Thyroid gland (tissue), 4 donors: ENCODE results near the gene CHST14. TPM values are rescaled to one million over a fixed set of nuclear protein-coding genes. Genes with fewer than 3 reads are reported as not detected.
A peak's percentile ranks its signal among the peaks of the same experiment; 100 is the strongest.

Experiments
- DNase-seq, 2 donors: peaks; one replicate each; pipeline ENCODE4 v3.0.0-alpha.2; 2019
- H3K27ac ChIP-seq, 3 donors: fragments of 200-600 bp; sonication (generic); 1 replicate in 2 of 3; 2 replicates in 1 of 3; pipeline ENCODE4 v1.5.1; 2016 to 2019; ENCODE audit warnings: mild to moderate bottlenecking in 1 of 3, moderate library complexity in 1 of 3
- H3K27me3 ChIP-seq: fragments of 200-600 bp; sonication (generic); one replicate; pipeline ENCODE4 v1.5.1; 2019
- H3K36me3 ChIP-seq, 2 donors: fragments of 200-600 bp; sonication (generic); one replicate each; pipeline ENCODE4 v1.5.1; 2016 to 2019
- H3K4me1 ChIP-seq, 2 donors: fragments of 200-600 bp; sonication (generic); one replicate each; pipeline ENCODE4 v1.5.1; 2017 to 2019
- H3K4me3 ChIP-seq, 3 donors: fragments of 200-600 bp; sonication (generic); replicated peaks in 1 of 3; 1 replicate in 2 of 3; 2 replicates in 1 of 3; pipeline ENCODE4 v1.5.1; 2016; ENCODE audit warnings: mild to moderate bottlenecking in 1 of 3
- H3K9me3 ChIP-seq: fragments of 200-600 bp; sonication (generic); one replicate; pipeline ENCODE4 v1.5.1; 2017
- CTCF ChIP-seq, 6 experiments: fragments of 200-600 bp in 3 of 6; fragments of 450-650 bp in 3 of 6; sonication (generic) in 3 of 6; IDR thresholded peaks; one replicate each; pipeline ENCODE4 v1.5.1; 2016 to 2019; ENCODE audit warnings: antibody characterized with exemption in 6 of 6, mild to moderate bottlenecking in 2 of 6, inconsistent platforms in 1 of 6, moderate library complexity in 1 of 6
- POLR2A ChIP-seq, 2 donors: fragments of 450-650 bp; IDR thresholded peaks; one replicate each; pipeline ENCODE4 v1.6.1; 2017; ENCODE audit warnings: antibody characterized with exemption in 2 of 2, mild to moderate bottlenecking in 2 of 2, moderate library complexity in 1 of 2
- WGBS, 2 donors: methylation state at CpG; one replicate each; pipeline ENCODE4 v1.1.5; 2017; 5-methylcytosine and 5-hydroxymethylcytosine counted together
- intact Hi-C: fragments of 100-400 bp; cut with DNase I; formaldehyde crosslinking; loops from one replicate; pipeline ENCODE4 v1.15.1; 2023
- total RNA-seq, 4 donors: library from RNA; depleted of rRNA; stranded (reverse); fragments of >200 nt; gene quantifications; one replicate each; pipeline ENCODE4 v1.2.3, GENCODE V29; 2016

The CHST14 gene
- total RNA-seq, 4 donors from 2014 or later: 15.7 to 22.6 (median 20.1) TPM

DNA sequence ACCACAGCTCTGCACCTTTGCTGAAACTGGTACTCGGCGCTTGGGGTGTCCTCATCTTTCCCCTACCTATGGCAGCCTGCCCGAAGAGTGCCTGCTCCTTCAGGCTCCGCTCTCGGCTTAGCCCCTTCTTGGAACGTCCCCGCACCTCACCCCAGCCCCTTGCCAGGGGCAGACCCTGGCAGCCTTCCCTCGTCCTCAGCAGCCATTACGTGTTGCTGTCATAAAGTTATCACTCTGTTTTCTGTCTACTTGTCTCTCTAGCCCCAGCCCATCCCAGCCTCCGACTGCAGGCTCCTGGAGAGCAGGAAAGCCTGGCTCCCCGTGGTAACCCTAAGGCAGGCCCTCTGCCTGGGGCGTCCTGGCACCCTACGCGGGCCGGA is 35.1 kb upstream of the CHST14 start:
- Histone ChIP-seq H3K9me3 (no peaks in the 10 kb centered on the region), H3K4me3 (peak overlapping the region in 1 of 3 donors; percentile 27), H3K4me1 (peaks cover 11 to 31% of the 10 kb centered on the region in 2 donors), H3K36me3 (no peaks in the 10 kb centered on the region), H3K27me3 (no peaks in the 10 kb centered on the region), H3K27ac (no peak overlapping the region)
- DNase-seq: no peak
- TF ChIP-seq CTCF (IDR thresholded peaks at IDR 0.05) (no peak), POLR2A (IDR thresholded peaks at IDR 0.05) (no peak)
- intact Hi-C loops: no loop called here
- WGBS, 2 donors: 18 to 21% methylated on average over 11 to 15 of the region's 15 CpGs

DNA sequence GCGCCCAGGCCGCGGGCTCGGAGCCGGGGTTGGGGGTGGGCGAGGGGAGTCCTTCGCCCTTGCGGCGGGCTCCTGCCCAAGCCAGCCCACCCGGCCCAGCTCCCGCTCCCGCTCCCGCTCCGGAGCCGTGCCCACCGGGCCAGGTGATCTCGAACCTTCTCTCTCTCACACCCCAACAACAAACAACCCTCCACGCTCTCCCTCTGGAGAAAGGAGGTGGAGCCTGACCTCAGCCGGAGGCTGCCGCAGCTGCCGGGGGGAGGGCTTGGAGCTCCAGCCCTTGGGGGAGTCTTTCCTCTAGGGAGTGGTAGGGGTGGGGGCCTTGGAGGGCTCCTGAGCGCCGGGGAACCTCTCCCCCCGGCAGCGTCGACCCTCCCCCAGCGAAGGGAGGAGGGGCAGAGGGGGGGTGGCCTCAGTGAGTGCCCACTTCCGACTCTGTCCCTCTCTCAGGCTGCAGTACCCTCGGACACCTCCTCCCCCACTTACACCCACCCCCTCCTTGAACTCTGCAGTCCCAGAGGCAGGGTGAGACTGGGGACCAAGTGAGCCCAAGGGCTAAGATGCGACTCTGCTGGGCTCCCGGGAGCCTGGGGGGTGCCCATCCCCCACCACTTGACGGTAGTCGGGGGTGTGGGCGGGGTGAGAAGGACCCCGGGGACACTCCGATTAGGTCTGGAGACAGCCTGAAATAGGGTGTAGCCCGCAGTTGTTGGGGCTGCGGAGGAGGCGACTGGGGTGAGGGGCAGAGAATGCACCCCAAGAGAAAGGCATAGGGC is 34.5 kb upstream of the CHST14 start:
- Histone ChIP-seq H3K4me3 (peak overlapping the region in 1 of 3 donors; percentile 27), H3K36me3 (no peaks in the 10 kb centered on the region), H3K27me3 (no peaks in the 10 kb centered on the region), H3K27ac (no peak overlapping the region), H3K4me1 (peaks cover 11 to 31% of the 10 kb centered on the region in 2 donors), H3K9me3 (no peaks in the 10 kb centered on the region)
- DNase-seq: peak in 1 of 2 donors; percentile 38
- TF ChIP-seq CTCF (IDR thresholded peaks at IDR 0.05): no peak
- no peak for TF ChIP-seq POLR2A (IDR thresholded peaks at IDR 0.05)
- intact Hi-C loops: no loop called here
- WGBS, 2 donors: 2 to 5% methylated on average over 4 to 10 of the region's 39 CpGs

- 22 to 26% methylated on average over 16 to 17 of the region's 17 CpGs for WGBS, 2 donors
Observed at GRCh38 chr15:40436892-40437751, 33.7 kb upstream of the CHST14 start.

GRCh38 chr15:40437752-40438687 is 32.8 kb upstream of the CHST14 start:
- no peak for DNase-seq
- Histone ChIP-seq H3K9me3 (no peaks in the 10 kb centered on the region), H3K27ac (peak overlapping the region in 1 of 3 donors; percentile 36), H3K36me3 (no peaks in the 10 kb centered on the region), H3K27me3 (no peaks in the 10 kb centered on the region), H3K4me3 (no peak overlapping the region), H3K4me1 (peaks cover 20 to 38% of the 10 kb centered on the region in 2 donors)
- 50 to 66% methylated on average over 14 to 21 of the region's 21 CpGs for WGBS, 2 donors
- TF ChIP-seq POLR2A (IDR thresholded peaks at IDR 0.05): no peak
- TF ChIP-seq CTCF (IDR thresholded peaks at IDR 0.05): no peak
- intact Hi-C loops: no loop called here

More at GRCh38 chr15:40436892-40437751, 33.7 kb upstream of the CHST14 start:
- no peak overlapping the region for H3K27ac ChIP-seq
- H3K27me3 ChIP-seq: no peaks in the 10 kb centered on the region
- H3K4me3 ChIP-seq: peak overlapping the region in 1 of 3 donors; percentile 27
- TF ChIP-seq CTCF (IDR thresholded peaks at IDR 0.05) (no peak), POLR2A (IDR thresholded peaks at IDR 0.05) (no peak)
- no peak for DNase-seq
- no peaks in the 10 kb centered on the region for H3K36me3 ChIP-seq
- intact Hi-C loops: no loop called here
- no peaks in the 10 kb centered on the region for H3K9me3 ChIP-seq
- peaks cover 11 to 31% of the 10 kb centered on the region in 2 donors for H3K4me1 ChIP-seq
